HEK293T (cell line): ENCODE data around the gene PITRM1.
"Not testable (repeated sequence)": the region's sequence is repeated elsewhere in the genome, so short reads cannot be mapped to it uniquely, and the experiment has no call there.

Experiments
- CTCF ChIA-PET: fragments of 350-600 bp; formaldehyde crosslinking; extraction: SDS; loops from one replicate; lab custom pipeline; 2021; ENCODE audit warnings: antibody characterized with exemption, inconsistent platforms; lab: Yijun Ruan, JAX
- POLR2A ChIA-PET: fragments of 350-600 bp; formaldehyde crosslinking; extraction: SDS; loops from one replicate; lab custom pipeline; 2020; ENCODE audit warnings: antibody characterized with exemption, inconsistent platforms; lab: Yijun Ruan, JAX
- DNase-seq: peaks from one replicate; pipeline ENCODE4 v3.0.0; 2012; ENCODE audit warnings: mixed read lengths; ENCODE audit errors: extremely low spot score
- ARNT ChIP-seq: fragments of 450-650 bp; IDR thresholded peaks from 2 replicates; pipeline ENCODE4 v1.6.1; 2017; ENCODE audit warnings: mild to moderate bottlenecking
- BHLHE40 ChIP-seq: fragments of 450-650 bp; IDR thresholded peaks from 2 replicates; pipeline ENCODE4 v1.6.1; 2016; ENCODE audit warnings: mild to moderate bottlenecking, moderate library complexity, borderline replicate concordance
- CTBP1 ChIP-seq: fragments of 450-650 bp; IDR thresholded peaks from 2 replicates; pipeline ENCODE4 v1.6.1; 2016; ENCODE audit warnings: borderline replicate concordance
- ELF4 ChIP-seq: fragments of 450-650 bp; IDR thresholded peaks from 2 replicates; pipeline ENCODE4 v1.6.1; 2017; ENCODE audit warnings: antibody characterized with exemption
- FOXA1 ChIP-seq: fragments of 450-650 bp; IDR thresholded peaks from 2 replicates; pipeline ENCODE4 v1.6.1; 2016; ENCODE audit warnings: mild to moderate bottlenecking
- FOXK2 ChIP-seq: fragments of 450-650 bp; IDR thresholded peaks from 2 replicates; pipeline ENCODE4 v1.6.1; 2016; ENCODE audit warnings: mild to moderate bottlenecking
- FOXM1 ChIP-seq: fragments of 450-650 bp; IDR thresholded peaks from 2 replicates; pipeline ENCODE4 v1.6.1; 2017; ENCODE audit warnings: mild to moderate bottlenecking, borderline replicate concordance
- HDGF ChIP-seq: fragments of 450-650 bp; IDR thresholded peaks from 2 replicates; pipeline ENCODE4 v1.6.1; 2017; ENCODE audit warnings: antibody characterized with exemption, borderline replicate concordance
- L3MBTL2 ChIP-seq: fragments of 450-650 bp; conservative IDR thresholded peaks from 2 replicates; pipeline ENCODE4 v1.6.1; 2016; ENCODE audit warnings: mild to moderate bottlenecking
- LEF1 ChIP-seq: fragments of 450-650 bp; IDR thresholded peaks from 2 replicates; pipeline ENCODE4 v1.6.1; 2017; ENCODE audit warnings: mild to moderate bottlenecking, borderline replicate concordance
- NFRKB ChIP-seq: fragments of 450-650 bp; IDR thresholded peaks from 2 replicates; pipeline ENCODE4 v1.6.1; 2016; ENCODE audit warnings: mild to moderate bottlenecking, moderate library complexity
- SP1 ChIP-seq: fragments of 450-650 bp; IDR thresholded peaks from 2 replicates; pipeline ENCODE4 v1.6.1; 2017
- SUZ12 ChIP-seq: fragments of 450-650 bp; IDR thresholded peaks from 2 replicates; pipeline ENCODE4 v1.6.1; 2016; ENCODE audit warnings: mild to moderate bottlenecking
- TARDBP ChIP-seq: fragments of 450-650 bp; IDR thresholded peaks from 2 replicates; pipeline ENCODE4 v1.6.1; 2016
- ZNF384 ChIP-seq: fragments of 450-650 bp; IDR thresholded peaks from 2 replicates; pipeline ENCODE4 v1.6.1; 2016
- TF ChIP-seq, protein P1 (sequence below): fragments of 450-650 bp; IDR thresholded peaks from 2 replicates; pipeline ENCODE4 v1.6.1; 2016

PITRM1 gene

DNA sequence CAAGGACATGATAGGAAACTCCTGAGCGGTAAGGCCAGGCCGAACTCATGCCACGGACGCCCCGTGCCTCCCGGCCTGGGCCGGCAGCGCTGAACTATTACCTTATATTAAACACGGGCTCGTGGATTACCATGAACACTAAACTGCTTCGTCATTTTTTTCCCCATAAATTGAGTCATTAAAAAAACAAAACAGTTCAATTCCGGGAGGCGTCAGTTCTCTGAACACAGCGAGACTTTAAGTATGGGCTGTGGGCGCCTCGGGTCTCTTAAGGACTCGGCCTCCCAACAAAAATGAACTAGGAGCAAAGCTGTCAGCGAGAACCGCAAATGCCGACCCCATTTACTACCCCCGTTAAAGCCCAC, 519 bp downstream of the PITRM1 start:
- CTCF ChIA-PET: interaction anchor here (0.7 kb wide), 1 partner anchor 22 kb away, joined by 5 read pairs; no protein-coding TSS in a partner anchor
- TF ChIP-seq SP1 (no peak), FOXK2 (no peak), SUZ12 (no peak), CTBP1 (no peak), FOXA1 (no peak), NFRKB (no peak), L3MBTL2 (no peak), FOXM1 (no peak), HDGF (no peak), TARDBP (no peak), LEF1 (no peak), BHLHE40 (no peak)
- POLR2A ChIA-PET: interaction anchor here (0.6 to 1.3 kb wide), 6 partner anchors 8 to 104 kb away, joined by 3 to 5 read pairs (median 3); no protein-coding TSS in a partner anchor

DNA sequence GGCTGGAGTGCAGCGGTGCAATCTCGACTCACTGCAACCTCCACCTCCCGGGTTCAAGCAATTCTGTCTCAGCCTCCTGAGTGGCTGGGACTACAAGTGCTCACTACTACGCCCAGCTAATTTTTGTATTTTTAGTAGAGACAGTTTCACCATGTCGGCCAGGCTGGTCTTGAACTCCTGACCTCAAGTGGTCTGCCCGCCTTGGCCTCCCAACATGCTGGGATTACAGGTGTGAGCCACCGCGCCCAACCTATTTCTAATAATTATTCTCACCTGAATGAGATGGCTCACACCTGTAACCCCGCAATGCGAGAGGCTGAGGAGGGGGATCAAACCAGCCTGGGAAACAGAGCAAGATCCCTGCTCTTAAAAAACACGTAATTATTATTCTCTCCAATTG, 1.1 kb downstream of the PITRM1 start:
- DNase-seq, POLR2A ChIA-PET, CTCF ChIA-PET: not testable (repeated sequence)

More for the DNA sequence above, 519 bp downstream of the PITRM1 start:
- DNase-seq: no peak

DNA sequence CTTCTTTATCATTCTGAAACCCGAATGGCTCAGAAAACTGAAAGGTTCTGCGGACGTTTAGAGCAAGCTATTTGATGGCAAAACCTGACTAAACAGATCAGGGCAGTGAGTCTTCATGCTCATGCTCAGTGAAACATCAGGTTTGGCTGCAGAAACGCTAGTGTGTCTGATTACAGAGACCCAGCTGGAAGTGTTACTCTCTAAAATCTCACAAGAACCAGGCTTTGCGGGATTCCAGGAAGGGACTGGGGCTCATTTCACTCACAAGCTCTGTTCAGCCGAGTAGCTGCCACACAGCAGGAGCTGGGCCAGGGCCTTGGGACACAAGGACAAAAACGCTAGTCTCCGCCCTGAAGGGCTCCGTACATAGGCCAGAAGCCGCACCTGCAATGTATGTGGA, 2.9 kb downstream of the PITRM1 start:
- POLR2A ChIA-PET: no interaction called here
- no peak for DNase-seq
- TF ChIP-seq FOXK2 (no peak), TARDBP (no peak), LEF1 (no peak), CTBP1 (no peak), NFRKB (no peak), SUZ12 (no peak), ELF4 (no peak), SP1 (no peak), L3MBTL2 (no peak)
- TF ChIP-seq, protein P1, sequence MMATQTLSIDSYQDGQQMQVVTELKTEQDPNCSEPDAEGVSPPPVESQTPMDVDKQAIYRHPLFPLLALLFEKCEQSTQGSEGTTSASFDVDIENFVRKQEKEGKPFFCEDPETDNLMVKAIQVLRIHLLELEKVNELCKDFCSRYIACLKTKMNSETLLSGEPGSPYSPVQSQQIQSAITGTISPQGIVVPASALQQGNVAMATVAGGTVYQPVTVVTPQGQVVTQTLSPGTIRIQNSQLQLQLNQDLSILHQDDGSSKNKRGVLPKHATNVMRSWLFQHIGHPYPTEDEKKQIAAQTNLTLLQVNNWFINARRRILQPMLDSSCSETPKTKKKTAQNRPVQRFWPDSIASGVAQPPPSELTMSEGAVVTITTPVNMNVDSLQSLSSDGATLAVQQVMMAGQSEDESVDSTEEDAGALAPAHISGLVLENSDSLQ: no peak
- CTCF ChIA-PET: no interaction called here

DNA sequence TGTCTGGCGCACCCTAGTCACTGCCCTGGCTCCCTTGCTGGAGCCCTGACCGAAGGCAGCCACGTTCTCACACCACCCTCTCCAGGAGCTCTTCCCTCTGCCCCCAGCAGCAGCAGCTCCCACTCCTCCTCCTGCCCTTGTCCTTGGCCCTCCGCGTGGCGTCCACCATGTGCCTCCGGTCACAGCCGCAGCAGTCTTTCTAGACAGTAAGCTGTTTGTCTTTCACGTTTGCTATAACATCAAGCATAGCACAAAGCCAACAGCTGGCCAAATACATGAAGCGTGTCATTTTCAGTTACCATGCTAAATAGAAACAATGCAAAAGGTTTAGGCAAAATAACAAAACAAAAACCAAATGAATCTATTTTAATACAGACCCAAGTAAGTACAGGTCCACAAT, 3.3 kb downstream of the PITRM1 start:
- ChIA-PET CTCF (no interaction called here), POLR2A (no interaction called here)
- TF ChIP-seq TARDBP (no peak), NFRKB (no peak), BHLHE40 (no peak), HDGF (no peak), ELF4 (no peak), LEF1 (no peak), ZNF384 (no peak), FOXK2 (no peak), ARNT (no peak), L3MBTL2 (no peak), CTBP1 (no peak), SP1 (no peak), FOXM1 (no peak), FOXA1 (no peak), SUZ12 (no peak)
- TF ChIP-seq, protein P1: no peak

DNA sequence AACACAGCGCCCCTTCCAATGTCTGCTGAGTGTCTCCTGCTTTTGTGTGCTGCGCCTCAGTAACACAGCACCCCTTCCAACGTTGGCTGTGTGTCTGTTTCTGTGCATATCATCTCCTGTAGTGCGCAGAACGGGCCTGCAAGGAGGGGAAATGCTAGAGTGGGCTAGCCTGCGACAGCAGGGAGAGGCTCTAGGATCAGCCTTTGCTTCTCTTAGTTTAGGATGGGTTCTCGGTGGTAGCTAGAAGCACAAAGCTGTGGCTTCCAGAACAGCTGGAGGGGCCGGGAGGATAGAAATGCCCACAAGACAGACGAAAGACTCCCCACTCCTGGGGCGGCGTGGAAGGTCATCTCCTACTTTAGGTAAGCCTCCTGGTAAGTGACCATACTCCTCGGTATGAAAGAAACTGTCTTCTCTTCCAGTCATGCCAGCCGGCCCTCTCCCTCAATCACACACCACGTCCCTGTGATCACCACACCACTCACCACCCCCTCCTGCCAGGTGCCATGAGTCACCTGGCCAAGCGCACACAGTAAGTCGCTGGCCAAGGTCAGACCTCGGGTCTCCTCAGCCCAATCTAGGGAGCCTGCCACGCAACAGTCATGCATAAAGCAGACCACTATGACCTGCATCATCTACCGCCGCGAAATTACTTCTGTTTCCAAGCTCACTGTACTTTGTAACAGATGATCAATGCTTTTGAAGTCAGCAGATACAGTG, 4.8 kb downstream of the PITRM1 start:
- ChIA-PET CTCF (no interaction called here), POLR2A (no interaction called here)
- DNase-seq: no peak
- TF ChIP-seq HDGF (no peak), FOXK2 (no peak), ZNF384 (no peak), FOXA1 (no peak), NFRKB (no peak), TARDBP (no peak), BHLHE40 (no peak), LEF1 (no peak), SP1 (no peak), ELF4 (no peak), L3MBTL2 (no peak), ARNT (no peak)
- TF ChIP-seq, protein P1: no peak

More for the DNA sequence above, 3.3 kb downstream of the PITRM1 start:
- DNase-seq: no peak

DNA sequence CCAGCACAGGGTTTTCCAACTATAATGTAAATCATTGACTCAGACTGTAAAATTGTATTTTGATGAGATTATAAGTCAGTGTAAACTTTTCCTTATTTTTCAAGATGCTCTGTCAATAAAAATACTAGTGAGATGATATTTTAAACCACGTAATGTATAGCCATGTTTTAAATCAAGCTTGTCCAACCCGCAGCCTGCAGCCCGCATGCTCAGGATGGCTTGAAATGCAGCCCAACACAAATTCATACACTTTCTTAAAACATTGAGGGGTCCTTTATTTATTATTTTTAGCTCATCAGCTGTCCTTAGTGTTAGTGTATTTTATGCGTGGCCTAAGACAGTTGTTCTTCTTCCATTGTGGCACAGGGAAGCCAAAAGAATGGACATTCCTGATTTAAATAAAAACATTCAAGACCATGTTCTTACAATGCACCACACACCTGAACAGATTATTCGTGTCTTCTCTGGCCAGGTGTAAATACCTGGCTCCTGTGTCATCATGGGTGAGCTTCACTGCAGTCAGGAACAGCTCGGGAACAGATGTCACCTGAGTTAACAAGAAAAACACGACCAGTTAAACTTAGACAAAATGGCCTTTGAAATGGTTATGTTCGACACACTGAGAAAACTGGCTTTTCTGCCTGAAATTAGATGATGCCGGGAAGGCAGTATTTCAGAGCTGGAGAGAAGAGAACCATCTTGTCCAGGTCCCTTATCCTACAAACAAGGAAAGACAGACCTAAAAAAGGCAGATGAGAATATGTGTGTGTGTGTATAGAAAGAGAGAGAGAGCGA, 5.9 kb downstream of the PITRM1 start:
- ChIA-PET CTCF (no interaction called here), POLR2A (no interaction called here)
- TF ChIP-seq SP1 (no peak), LEF1 (no peak), FOXA1 (no peak), L3MBTL2 (no peak), FOXK2 (no peak), ELF4 (no peak), ARNT (no peak)
- no peak for DNase-seq
